Embryonic facial prominence (tissue), 1 donor: ENCODE data around the gene CLCN6.

ENCODE experiments used
- DNase-seq: peaks from one replicate; pipeline ENCODE4 v3.0.0-alpha.2; 2016; ENCODE audit errors: extremely low spot score

CLCN6 gene

DNA sequence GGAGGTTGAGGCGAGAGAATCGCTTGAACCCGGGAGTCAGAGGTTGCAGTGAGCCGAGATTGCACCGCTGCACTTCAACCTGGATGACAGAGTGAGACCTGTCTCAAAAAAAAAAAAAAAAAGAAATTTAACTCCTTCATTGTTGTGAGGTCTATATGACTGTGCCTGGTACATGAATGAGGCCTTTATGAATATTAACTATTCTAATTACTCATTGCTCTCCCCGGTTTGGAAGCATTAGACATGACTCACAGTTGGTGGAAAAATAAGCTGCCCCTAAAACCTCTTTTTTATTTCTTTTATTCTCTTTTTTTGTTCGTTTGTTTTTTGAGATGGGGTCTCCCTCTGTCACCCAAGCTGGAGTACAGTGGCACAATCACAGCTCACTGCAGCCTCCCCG is 49.4 kb downstream of the CLCN6 start:
- no peak for DNase-seq

DNA sequence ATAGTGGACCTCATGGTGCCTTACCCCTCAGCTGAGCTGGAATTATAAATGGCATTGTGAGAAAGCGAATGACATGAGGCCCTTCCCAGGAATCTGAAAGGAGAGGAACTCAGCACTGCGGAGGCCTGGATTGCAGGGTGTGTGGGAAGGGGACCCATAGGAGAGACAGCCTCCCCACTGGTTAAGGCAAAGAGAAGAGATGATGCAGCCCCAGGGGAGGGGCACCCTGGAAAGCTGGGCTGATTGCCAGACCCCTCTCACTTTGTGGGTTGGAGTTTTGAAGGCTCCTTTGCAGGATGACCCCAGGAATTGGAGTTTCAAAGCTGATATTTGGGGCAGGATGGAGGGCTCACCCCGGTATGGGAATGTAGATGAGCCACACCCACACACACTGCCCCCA is 50.7 kb downstream of the CLCN6 start:
- no peak for DNase-seq

DNA sequence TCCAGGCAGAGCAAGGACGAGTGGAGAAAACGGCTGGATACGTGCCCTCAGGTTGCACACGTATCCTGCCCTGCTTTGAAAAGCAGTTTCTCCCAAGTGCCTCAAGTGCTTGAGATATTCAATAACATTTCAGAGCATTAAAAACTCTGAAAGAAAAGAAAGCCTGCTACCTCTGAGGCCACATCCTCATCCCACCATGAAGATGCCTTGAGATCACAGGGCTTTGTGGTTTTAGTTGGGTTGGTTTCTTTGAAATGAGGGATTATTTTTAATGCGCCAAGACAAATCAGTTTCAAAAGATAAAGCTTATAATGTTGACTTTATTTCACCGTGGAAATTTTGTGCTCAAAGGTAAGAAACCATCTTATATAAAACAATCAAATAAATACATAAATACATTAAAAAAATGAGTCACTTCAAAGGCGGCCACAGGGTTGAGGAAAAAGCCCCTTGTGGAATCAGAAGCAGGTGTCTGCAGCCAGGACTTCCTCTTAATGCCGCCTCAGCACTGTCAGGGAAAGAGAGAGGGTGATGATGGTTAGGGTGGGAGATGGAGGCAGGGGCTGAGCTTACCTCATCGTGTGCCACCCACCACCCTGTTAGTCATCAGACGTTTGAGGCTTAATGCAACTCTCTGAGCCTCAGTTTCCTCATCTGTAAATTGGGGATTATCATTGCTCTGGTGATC is 51.3 kb downstream of the CLCN6 start:
- no peak for DNase-seq

DNA sequence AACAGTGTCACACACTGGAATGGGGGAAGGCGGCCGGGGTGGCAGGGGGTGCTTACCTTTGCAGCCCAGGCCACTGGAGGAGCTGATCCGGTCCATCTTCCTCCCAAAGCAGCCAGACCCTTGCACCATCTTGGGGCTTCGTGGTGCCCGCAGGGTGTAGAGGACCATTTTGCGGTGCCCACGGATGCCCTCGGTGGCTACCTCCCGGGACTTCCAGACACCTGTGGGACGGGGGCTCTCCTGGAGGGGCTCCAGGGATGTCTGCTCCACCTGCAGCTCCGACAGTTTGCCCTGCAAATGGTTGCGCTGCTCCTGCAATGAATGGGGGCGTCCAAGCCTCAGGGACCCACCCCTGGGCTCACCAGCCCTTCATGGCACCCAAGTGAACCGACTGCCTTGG is 52.2 kb downstream of the CLCN6 start:
- no peak for DNase-seq

DNA sequence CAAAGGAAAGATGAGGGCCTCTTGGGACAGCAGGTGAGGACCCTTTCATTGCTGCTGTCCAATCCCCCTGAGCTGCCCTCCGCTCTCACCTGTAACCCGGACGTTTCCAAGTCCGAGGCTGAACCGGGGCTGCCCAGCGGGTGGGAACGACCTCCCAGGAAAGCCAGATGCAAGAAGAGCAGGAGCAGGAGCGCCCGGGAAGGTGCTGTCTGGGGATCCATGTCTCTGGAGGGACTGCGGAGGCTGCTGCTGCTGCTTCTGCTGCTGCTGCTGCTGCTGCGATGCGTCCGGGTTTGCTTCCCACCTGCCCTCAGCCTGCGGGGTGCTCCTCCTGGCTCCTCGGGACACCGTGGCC is 52.6 kb downstream of the CLCN6 start, which contains the start of gene NPPB:
NPPB (minus strand) TSS at position 333 of the 355 bp plus-strand sequence; CDS start at position 221, 112 bp downstream.
- DNase-seq, result no peak

DNA sequence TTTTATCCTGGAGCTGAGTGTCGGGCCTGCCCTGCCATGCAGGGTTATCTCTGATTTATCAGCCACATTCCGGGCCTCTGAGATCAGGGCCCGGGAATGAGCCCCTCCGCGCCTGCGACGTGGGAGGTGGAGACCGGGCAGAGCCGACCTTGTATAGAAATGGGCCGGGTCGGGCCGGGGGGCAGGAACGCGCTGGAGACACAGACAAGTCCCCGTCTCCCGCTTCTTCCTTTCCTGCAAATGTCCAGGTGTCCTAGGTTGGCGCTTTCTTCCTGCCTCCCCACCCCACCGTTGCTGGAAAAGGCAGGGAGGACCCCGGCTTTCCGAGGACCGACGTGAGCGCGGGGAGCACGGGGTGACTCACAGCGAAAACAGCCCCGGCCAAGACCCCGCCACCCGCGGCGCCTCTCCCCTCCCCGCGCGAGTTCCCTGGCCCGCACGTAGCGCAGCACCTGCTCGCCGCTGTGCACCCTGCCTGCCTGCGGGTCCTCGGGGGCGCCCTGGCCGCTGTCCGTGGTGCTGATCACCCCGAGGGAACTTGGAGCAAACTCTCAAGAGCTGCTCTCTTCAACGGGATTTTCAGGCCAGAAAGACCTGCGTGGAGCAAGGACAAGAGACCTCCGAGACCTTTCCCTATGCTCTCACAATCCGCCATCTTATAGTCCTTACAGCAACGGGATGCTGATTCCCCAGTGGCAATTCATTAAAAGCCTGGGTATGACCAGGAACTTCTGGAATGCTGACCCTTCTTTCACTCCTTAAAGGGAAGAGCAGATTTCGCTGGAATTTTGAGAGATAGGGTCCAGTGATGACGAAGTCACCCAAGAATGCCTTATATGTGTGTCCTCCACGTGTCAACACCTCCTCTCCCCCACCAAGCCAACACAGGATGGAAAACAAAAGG is 53.2 kb downstream of the CLCN6 start:
- DNase-seq, result no peak

DNA sequence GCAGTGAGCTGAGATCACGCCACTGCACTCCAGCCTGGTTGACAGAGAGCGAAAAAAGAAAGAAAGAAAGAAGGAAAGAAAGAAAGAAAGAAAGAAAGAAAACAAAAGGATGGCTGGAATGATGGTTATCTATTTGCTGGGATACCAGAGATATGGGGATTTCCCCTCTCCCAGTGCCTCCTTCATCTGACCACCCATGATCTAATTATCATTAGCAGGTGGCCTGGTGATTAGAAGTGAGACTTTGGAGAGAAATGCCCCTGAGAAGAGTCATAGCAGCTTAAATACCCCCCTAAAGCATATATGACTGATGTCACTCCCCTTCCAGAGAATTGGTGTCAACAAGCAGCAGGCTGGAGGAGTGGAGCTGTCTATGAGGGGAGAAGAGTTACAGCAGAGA is 54.1 kb downstream of the CLCN6 start:
- no peak for DNase-seq

DNA sequence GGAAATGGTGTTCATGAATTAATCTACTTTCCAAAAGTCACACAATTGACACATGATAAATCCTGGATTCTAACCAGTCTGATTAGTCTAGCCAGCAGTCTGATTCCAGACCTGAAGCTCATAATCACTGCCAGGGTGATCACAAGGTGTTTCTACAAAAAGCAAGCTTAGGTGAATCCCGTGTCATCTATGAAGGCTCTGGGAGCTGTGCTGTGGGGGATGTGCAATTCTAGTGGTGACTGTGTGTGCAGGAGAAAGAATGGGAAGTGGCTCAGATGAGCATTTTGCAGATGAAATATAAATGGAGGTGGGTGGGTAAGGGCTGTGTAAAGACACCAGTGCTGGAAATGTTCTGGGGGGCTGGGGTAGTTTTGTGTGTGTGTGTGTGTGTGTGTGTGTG is 54.6 kb downstream of the CLCN6 start:
- DNase-seq, result no peak

DNA sequence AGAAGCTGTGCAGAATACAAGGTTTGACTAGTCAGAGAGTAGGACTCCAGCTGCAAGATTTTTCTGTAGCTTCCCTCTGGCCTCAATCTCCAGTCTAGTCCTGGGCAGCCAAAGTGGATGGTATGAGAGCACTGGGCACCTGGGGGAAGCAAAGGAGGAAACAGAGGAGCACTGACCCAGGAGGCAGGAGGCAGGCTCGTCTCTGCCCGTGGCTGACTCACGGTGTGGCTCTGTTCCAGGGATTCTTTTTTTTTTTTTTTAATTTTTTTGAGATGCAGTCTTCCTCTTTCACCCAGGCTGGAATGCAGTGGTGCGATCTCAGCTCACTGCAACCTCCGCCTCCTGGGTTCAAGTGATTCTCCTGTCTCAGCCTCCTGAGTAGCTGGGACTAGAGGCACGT is 56.9 kb downstream of the CLCN6 start:
- no peak for DNase-seq

DNA sequence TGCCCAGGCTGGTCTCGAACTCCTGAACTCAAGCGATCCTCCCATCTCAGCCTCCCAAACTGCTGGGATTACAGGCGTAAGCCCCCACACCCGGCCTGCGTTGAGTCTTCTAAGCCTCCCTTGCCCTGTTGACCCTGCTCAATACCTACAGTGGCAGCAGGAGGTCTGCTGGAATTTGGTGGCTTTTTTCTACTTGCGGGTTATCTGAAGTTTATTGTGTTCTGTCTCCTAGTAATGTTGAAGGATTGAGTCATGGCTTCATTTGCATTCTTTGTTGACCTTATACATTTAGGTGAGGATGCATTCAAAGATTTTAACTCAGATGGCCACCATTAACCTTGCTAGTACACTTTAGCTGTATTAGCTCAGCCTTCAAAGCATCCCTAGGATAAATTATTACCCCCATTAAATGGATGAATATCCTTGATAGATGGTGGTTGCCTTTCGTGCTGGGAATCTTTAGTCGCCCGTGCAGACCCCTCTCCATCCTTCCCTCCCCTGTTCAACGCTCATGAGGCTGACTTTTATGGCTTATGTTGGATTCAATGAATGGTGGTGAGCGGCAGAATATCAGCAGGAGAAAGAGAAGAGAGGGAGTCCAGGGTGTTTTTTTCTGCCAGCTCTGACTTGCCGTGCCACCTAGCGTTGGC is 62.5 kb downstream of the CLCN6 start:
- DNase-seq, result no peak

DNA sequence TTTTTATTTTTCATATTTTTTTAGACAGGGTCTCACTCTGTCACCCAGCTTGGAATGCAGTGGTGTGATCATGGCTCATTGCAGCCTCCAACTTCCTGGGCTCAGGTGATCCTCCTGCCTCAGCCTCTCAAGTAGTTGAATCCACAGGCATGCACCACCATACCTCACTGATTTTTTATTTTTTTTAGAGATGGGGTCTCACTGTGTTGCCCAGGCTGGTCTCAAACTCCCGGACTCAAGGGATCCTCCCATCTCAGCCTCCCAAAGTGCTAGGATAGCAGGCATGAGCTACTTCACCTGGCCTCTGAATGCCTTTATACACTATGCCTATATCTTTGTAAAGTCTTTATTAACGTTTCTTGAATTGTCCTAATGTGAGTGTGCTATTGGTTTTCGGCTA is 63.1 kb downstream of the CLCN6 start:
- DNase-seq, result no peak

DNA sequence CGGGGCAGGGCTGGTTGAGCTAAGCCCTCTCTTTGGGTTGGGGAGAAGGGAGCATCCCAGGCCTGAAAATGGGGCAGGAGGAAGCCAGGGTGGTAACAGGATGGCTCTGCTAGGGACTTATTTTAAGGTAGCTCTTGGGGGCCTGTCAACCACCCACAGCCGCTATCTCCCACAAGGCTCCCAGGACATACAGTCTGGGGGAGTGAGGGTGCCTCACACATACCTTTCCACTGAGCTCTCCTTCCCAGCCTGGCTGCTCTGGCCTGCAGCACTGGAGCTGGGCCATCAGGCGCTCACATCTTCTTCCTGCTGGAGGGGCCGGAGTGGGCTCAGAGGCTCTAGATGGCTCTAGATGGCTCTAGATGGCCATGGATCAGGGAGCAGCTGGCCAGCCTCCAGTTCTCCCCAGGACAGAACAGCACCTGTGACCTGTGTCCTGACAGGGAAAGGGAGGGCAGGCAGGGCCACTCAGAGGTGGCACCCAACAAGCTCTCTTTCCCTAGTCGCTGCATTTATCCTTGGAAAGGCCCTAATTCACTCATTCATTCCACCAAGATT is 63.7 kb downstream of the CLCN6 start:
- no peak for DNase-seq

DNA sequence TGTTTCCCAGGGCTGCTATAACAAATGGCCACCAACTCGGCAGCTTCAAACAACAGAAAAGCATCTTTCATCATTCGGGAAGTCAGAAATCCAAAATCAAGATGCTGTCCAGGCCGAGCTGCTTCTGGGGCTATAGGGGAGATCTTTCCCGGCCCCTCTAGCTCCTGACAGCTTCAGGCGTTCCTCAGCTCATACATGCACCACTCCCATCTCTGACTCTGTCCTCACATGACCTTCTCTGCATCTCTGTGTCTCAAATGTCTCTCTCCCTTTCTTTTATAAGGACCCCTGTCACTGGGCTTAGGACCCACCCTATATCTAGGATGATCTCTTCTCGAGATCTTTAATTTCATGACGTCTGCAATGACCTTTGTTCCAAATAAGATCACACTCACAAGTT is 66.6 kb downstream of the CLCN6 start:
- DNase-seq, result no peak

DNA sequence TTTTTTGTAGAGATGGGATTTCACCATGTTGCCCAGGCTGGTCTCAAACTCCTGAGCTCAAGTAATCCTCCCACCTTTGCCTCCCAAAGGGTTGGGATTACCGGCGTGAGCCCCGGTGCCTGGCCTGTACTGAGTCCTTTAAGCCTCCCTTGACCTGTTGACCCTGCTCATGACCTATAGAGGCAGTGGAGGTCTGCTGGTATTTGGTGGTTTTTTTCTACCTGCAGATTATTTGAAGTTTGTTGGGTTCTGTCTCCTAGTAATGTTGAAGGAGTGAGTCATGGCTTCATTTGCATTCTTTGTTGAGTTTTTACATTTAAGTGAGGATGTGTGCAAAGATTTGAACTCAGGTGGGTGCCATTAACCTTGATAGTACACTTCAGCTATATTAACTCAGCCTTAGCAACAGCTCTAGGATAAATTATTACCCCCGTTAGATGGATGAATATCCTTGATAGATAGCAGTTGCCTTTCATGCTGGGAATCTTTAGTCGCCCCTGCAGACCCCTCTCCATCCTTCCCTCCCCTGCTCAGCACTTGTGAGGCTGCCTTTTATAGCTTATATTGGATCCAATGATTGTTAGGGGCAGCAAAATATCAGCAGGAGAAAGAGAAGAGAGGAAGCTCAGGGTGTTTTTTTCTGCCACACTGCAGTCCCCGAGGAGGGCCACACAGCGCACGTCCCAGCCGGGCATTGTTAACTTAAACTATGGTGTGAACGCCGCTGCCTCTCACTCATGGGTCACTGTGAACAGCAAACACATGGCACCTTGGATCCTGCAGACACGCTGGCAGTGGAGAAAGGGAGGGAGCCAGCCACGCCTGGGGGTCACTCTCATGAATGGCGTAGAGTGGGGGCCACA is 67.6 kb downstream of the CLCN6 start:
- no peak for DNase-seq

DNA sequence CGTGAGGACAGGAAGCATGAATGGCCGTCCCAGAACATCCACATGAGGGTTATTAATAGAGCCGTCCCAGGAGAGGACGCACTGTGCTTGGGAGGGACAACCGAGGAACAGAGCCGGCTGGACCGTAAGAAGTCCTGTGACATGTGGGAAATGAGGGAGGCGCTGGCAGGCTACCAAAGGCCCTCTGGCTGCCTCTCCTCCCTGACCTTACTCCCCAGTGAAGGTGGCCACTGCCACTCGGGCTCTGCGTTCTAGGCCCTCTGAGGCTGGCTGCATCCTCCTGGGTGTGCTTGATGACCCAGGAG is 68.2 kb downstream of the CLCN6 start:
- no peak for DNase-seq

DNA sequence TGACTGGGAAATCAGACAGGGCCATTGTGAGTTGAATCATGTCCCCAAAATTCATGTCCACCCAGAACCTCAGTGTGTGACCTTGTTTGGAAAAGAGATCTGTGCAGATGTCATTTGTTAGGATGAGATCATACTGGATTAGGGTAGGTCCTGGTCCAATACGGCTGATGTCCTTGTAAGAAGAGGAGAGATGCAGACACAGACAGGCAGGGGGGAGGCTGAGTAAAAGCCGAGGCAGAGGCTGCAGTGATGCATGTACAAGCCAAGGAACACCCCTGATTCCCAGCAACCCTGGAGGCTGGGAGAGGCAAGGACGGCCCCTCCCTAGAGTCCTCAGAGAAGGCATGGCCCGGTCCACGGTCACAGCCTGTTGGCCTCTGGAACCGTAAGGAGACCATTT is 68.6 kb downstream of the CLCN6 start:
- DNase-seq, result no peak

DNA sequence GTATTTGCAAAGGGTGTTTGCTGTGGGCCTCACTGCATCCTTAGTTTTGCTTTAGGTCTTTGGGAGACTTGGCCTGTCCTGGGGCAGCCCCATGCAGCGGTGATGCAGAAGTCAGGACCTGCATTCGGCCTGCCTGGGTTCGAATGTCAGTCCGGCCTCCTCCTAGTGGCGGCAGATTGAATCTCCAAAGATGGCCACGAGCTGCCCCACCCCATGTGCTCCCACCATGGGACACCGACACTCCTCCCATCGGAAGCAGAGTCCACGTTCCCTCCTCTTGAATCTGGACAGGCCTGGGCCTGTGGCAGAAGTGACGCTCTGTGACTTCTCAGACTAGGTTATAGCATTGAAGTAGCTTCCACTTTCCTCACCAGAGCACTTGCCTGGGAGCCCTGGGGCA is 69.1 kb downstream of the CLCN6 start:
- DNase-seq, result no peak

DNA sequence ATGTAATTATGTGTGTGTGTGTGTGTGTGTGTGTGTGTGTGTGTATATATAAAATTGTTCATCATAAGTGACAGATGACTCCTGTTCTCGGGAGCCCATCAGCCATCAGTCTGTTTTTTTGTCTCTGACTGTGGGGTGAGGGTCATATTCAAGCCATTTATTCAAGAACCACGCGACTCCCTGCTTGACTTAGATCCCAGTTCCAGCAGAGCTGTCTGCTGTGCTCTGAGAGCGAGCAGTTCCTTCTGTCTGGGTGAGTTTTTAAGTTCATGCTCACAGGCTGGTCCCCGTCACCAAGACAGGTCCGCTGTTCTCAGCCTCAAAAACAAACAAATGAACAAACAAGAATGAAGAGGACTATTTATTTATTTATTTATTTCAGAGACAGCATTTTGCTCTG is 71.1 kb downstream of the CLCN6 start:
- no peak for DNase-seq

DNA sequence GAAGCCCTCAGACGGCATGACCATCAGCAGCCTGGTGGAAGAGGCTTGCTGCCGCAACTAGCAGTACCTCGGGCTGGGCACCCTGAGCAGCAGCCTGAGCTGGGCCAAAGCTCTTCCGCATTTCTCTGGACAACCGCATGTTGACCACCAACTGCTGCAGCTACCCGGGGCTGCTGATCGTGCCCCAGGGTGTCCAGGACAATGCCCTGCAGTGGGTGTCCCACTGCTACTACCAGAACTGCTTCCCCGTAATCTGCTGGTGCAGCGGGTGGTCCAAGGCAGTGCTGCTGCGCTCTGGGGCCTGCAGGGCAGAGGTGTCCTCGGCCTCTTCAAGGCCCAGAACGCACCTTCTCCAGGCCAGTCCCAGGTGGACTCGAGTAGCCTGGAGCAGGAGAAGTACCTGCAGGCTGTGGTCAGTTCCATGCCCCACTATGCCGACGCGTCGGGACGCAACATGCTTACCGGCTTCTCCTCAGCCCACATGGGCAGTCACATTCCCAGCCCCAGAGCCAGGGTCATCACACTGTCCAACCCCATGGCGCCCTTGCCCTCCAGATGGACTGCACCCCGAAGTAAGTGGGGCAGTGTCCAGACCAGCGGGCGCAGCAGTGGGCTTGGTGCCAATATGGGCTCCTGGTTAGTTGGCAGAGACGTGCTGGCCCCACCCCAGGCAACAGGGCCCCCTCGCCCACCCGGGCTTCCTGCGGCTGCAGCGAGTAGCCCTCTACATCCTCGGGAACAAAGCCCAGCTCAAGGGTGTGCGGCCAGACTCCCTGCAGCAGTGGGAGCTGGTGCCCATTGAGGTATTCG is 72.3 kb downstream of the CLCN6 start:
- DNase-seq, result no peak

DNA sequence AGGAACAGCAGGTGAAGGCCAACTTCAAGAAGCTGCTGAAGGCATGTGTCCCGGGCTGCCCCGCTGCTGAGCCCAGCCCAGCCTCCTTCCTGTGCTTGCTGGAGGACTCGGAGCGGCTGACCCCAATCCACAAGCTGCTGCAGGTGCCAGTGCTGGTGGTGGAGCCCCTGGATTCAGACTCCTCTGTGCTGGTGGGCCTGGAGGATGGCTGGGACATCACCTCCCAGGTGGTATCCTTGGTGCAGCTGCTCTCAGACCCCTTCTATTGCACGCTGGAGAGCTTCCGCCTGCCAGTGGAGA is 72.8 kb downstream of the CLCN6 start:
- DNase-seq, result no peak
